Uterus (tissue), 4 donors: ENCODE measurements around the gene SETBP1. TPM values are rescaled to one million over a fixed set of nuclear protein-coding genes. Genes with fewer than 3 reads are reported as not detected.

ENCODE experiments used
- DNase-seq, 2 donors: peaks; one replicate each; pipeline ENCODE4 v3.0.0-alpha.2; 2019 to 2020
- H3K27ac ChIP-seq, 2 donors: fragments of 200-600 bp; sonication (generic); 1 replicate in 1 of 2; 2 replicates in 1 of 2; pipeline ENCODE4 v1.5.1; 2016 to 2018
- H3K27me3 ChIP-seq, 2 donors: fragments of 200-600 bp; sonication (generic); one replicate each; pipeline ENCODE4 v1.5.1; 2018 to 2019; ENCODE audit warnings: control low read depth in 1 of 2
- H3K36me3 ChIP-seq, 2 donors: fragments of 200-600 bp; sonication (generic); one replicate each; pipeline ENCODE4 v1.5.1; 2019; ENCODE audit warnings: control low read depth in 1 of 2
- H3K4me1 ChIP-seq, 2 donors: fragments of 200-600 bp; sonication (generic); one replicate each; pipeline ENCODE4 v1.5.1; 2018 to 2019; ENCODE audit warnings: control low read depth in 1 of 2
- H3K4me3 ChIP-seq, 2 donors: fragments of 200-600 bp; sonication (generic); 1 replicate in 1 of 2; 2 replicates in 1 of 2; pipeline ENCODE4 v1.5.1; 2018 to 2019; ENCODE audit warnings: mild to moderate bottlenecking in 1 of 2
- H3K9me3 ChIP-seq, 2 donors: fragments of 200-600 bp; sonication (generic); one replicate each; pipeline ENCODE4 v1.5.1; 2019; ENCODE audit warnings: control low read depth in 1 of 2
- CTCF ChIP-seq, 4 experiments: fragments of 200-600 bp in 2 of 4; fragments of 450-650 bp in 2 of 4; sonication (generic) in 2 of 4; IDR thresholded peaks; one replicate each; pipeline ENCODE4 v1.5.1; 2016 to 2019; ENCODE audit warnings: antibody characterized with exemption in 4 of 4, mild to moderate bottlenecking in 2 of 4, moderate library complexity in 1 of 4
- POLR2A ChIP-seq, 2 donors: fragments of 450-650 bp; IDR thresholded peaks; one replicate each; pipeline ENCODE4 v1.6.1; 2016; ENCODE audit warnings: antibody characterized with exemption in 2 of 2, mild to moderate bottlenecking in 1 of 2, moderate library complexity in 1 of 2
- intact Hi-C: fragments of 100-400 bp; cut with DNase I; formaldehyde crosslinking; loops from one replicate; pipeline ENCODE4 v1.15.1; 2023; ENCODE audit warnings: low total_unique reads
- total RNA-seq, 4 donors: library from RNA; depleted of rRNA in 3 of 4; stranded (reverse); fragments of >200 nt in 3 of 4; gene quantifications; one replicate each; pipeline versions ENCODE4 v1.1.0 to v1.2.4, GENCODE V29; 2014 to 2023
- donor health status: DM: yes; HTN: yes; CAD: no.

The SETBP1 gene
- total RNA-seq, 4 donors from 2014 or later: 16.8 to 74.0 (median 36.9) TPM

- TF ChIP-seq POLR2A (IDR thresholded peaks at IDR 0.05) (no peak), CTCF (IDR thresholded peaks at IDR 0.05) (no peak)
- Histone ChIP-seq H3K36me3 (no peaks in the 10 kb centered on the region), H3K4me1 (peaks cover 0 to 4% of the 10 kb centered on the region in 2 donors), H3K9me3 (no peaks in the 10 kb centered on the region), H3K27ac (peak overlapping the region; percentile 65 to 68), H3K4me3 (no peak overlapping the region), H3K27me3 (no peaks in the 10 kb centered on the region)
- DNase-seq: no peak
- intact Hi-C loops: no loop called here
These were observed 235.9 kb downstream of the SETBP1 start for GRCh38 chr18:44916429-44917207.

- intact Hi-C loops: no loop called here
- Histone ChIP-seq H3K4me3 (no peak overlapping the region), H3K36me3 (no peaks in the 10 kb centered on the region), H3K9me3 (no peaks in the 10 kb centered on the region), H3K27ac (peak overlapping the region; percentile 65 to 68), H3K27me3 (no peaks in the 10 kb centered on the region), H3K4me1 (peaks cover 0 to 4% of the 10 kb centered on the region in 2 donors)
- TF ChIP-seq CTCF (IDR thresholded peaks at IDR 0.05) (no peak), POLR2A (IDR thresholded peaks at IDR 0.05) (no peak)
- DNase-seq: no peak
These were observed 236.8 kb downstream of the SETBP1 start for GRCh38 chr18:44917216-44918141.

- Histone ChIP-seq H3K27me3 (no peaks in the 10 kb centered on the region), H3K9me3 (no peaks in the 10 kb centered on the region), H3K4me3 (no peak overlapping the region), H3K4me1 (peaks cover 0 to 4% of the 10 kb centered on the region in 2 donors), H3K36me3 (no peaks in the 10 kb centered on the region), H3K27ac (peak overlapping the region; percentile 65 to 68)
- DNase-seq: peak in 1 of 2 donors; percentile 38
- TF ChIP-seq POLR2A (IDR thresholded peaks at IDR 0.05) (no peak), CTCF (IDR thresholded peaks at IDR 0.05) (no peak)
- intact Hi-C loops: no loop called here
These were observed 237.4 kb downstream of the SETBP1 start for GRCh38 chr18:44918142-44918476.

GRCh38 chr18:44920441-44920840, 239.8 kb downstream of the SETBP1 start:
- H3K4me1 ChIP-seq: peaks cover 0 to 6% of the 10 kb centered on the region in 2 donors
- no peak for DNase-seq

More at GRCh38 chr18:44920441-44920840, 239.8 kb downstream of the SETBP1 start:
- Histone ChIP-seq H3K27me3 (no peaks in the 10 kb centered on the region), H3K27ac (no peak overlapping the region), H3K4me3 (no peak overlapping the region), H3K9me3 (no peaks in the 10 kb centered on the region), H3K36me3 (no peaks in the 10 kb centered on the region)
- TF ChIP-seq POLR2A (IDR thresholded peaks at IDR 0.05) (no peak), CTCF (IDR thresholded peaks at IDR 0.05) (no peak)
- intact Hi-C loops: no loop called here
